ENCODE data around the gene ADGRL3.
A peak's percentile ranks its signal among the peaks of the same experiment; 100 is the strongest.

The ADGRL3 gene

GRCh38 chr4:61200187-61200915 lies at the start of gene ADGRL3:
TSS of gene ADGRL3 (plus strand) at chr4:61200326.
- peak; percentile 91 for DNase-seq

GRCh38 chr4:61152433-61152832 lies 47.7 kb upstream of the ADGRL3 start:
- no peak for DNase-seq

GRCh38 chr4:61160478-61160877 lies 39.6 kb upstream of the ADGRL3 start:
- no peak for DNase-seq

- no peak for DNase-seq
These were observed 38.0 kb upstream of the ADGRL3 start for GRCh38 chr4:61162116-61162515.

- DNase-seq: no peak
These were observed 26.3 kb upstream of the ADGRL3 start for GRCh38 chr4:61173799-61174198.

GRCh38 chr4:61175495-61175894 lies 24.6 kb upstream of the ADGRL3 start:
- DNase-seq: no peak

- DNase-seq: no peak
These were observed 22.8 kb upstream of the ADGRL3 start for GRCh38 chr4:61177367-61177766.

- DNase-seq: no peak
These were observed 19.7 kb upstream of the ADGRL3 start for GRCh38 chr4:61180405-61180804.

GRCh38 chr4:61182915-61183314 lies 17.2 kb upstream of the ADGRL3 start:
- DNase-seq: no peak

- DNase-seq: no peak
These were observed 14.8 kb upstream of the ADGRL3 start for GRCh38 chr4:61185288-61185687.

- DNase-seq: no peak
These were observed 7.7 kb upstream of the ADGRL3 start for GRCh38 chr4:61192392-61192791.

GRCh38 chr4:61193863-61194262 lies 6.3 kb upstream of the ADGRL3 start:
- no peak for DNase-seq

- DNase-seq: no peak
These were observed 5.6 kb upstream of the ADGRL3 start for GRCh38 chr4:61194571-61194970.

- DNase-seq: no peak
These were observed 5.0 kb upstream of the ADGRL3 start for GRCh38 chr4:61195101-61195500.

- no peak for DNase-seq
These were observed 1.4 kb upstream of the ADGRL3 start for GRCh38 chr4:61198686-61199085.

GRCh38 chr4:61199873-61200186 lies 296 bp upstream of the ADGRL3 start:
- no peak for DNase-seq

- peak; percentile 71 for DNase-seq
These were observed 895 bp downstream of the ADGRL3 start for GRCh38 chr4:61200916-61201526.

GRCh38 chr4:61201561-61201960 lies 1.4 kb downstream of the ADGRL3 start:
- peak; percentile 51 for DNase-seq

- peak; percentile 58 for DNase-seq
These were observed 2.0 kb downstream of the ADGRL3 start for GRCh38 chr4:61201961-61202637.

- DNase-seq: peak; percentile 44
These were observed 2.7 kb downstream of the ADGRL3 start for GRCh38 chr4:61202638-61203435.

GRCh38 chr4:61203436-61203790 lies 3.3 kb downstream of the ADGRL3 start:
- no peak for DNase-seq

- no peak for DNase-seq
These were observed 4.4 kb downstream of the ADGRL3 start for GRCh38 chr4:61204353-61205060.

- DNase-seq: no peak
These were observed 4.9 kb downstream of the ADGRL3 start for GRCh38 chr4:61205066-61205465.
